Measurements from ENCODE around the gene PDK2.

DNA sequence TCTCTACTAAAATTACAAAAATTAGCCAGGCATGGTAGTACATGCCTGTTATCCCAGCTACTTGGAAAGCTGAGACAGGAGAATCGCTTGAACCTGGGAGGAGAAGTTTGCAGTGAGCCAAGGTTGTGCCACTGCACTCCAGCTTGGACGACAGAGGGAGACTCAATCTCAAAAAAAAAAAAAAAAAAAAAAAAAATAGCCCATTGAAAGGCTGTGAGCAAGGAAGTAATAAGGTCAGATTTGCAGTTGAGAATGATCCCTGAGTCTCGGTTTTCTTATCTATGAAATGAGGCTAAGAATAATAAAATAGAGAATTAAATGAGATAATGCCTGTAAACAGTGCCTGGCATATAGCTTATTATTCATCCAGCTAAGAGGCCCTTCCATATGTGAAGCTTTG lies 1.3 kb upstream of the PDK2 start:
- TF ChIP-seq, protein P1, sequence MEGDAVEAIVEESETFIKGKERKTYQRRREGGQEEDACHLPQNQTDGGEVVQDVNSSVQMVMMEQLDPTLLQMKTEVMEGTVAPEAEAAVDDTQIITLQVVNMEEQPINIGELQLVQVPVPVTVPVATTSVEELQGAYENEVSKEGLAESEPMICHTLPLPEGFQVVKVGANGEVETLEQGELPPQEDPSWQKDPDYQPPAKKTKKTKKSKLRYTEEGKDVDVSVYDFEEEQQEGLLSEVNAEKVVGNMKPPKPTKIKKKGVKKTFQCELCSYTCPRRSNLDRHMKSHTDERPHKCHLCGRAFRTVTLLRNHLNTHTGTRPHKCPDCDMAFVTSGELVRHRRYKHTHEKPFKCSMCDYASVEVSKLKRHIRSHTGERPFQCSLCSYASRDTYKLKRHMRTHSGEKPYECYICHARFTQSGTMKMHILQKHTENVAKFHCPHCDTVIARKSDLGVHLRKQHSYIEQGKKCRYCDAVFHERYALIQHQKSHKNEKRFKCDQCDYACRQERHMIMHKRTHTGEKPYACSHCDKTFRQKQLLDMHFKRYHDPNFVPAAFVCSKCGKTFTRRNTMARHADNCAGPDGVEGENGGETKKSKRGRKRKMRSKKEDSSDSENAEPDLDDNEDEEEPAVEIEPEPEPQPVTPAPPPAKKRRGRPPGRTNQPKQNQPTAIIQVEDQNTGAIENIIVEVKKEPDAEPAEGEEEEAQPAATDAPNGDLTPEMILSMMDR (IDR thresholded peaks at IDR 0.05; ENCODE audit: insufficient read depth, low read length, poor library complexity, severe bottlenecking), result no peak
- TF ChIP-seq EZH2phosphoT487 (conservative IDR thresholded peaks at IDR 0.05; ENCODE audit: low read length), result no peak
